HepG2 (cell line): ENCODE results near the gene ZBTB7A. TPM values are rescaled to one million over a fixed set of nuclear protein-coding genes. Genes with fewer than 3 reads are reported as not detected.

Source experiments
- GABPA ChIP-seq, 2 experiments: IDR thresholded peaks; 2 replicates each; pipeline ENCODE4 v1.6.1; 2011 to 2016; ENCODE audit warnings: low read depth in 2 of 2, low read length in 1 of 2, missing biosample characterization in 1 of 2, missing genetic modification characterization in 1 of 2
- HNRNPK ChIP-seq: fragments of 200-400 bp; formaldehyde crosslinking; IDR thresholded peaks from 2 replicates; pipeline ENCODE4 v1.6.1; 2018; ENCODE audit warnings: low read length, low read depth, moderate library complexity, mild to moderate bottlenecking; ENCODE audit not compliant: poor library complexity, severe bottlenecking
- HNRNPLL ChIP-seq: fragments of 200-400 bp; formaldehyde crosslinking; IDR thresholded peaks from 2 replicates; pipeline ENCODE4 v1.6.1; 2017; ENCODE audit warnings: mild to moderate bottlenecking, low read depth, low read length; ENCODE audit not compliant: poor library complexity, severe bottlenecking
- ISL2 ChIP-seq: sonication (generic); formaldehyde crosslinking; IDR thresholded peaks from 2 replicates; pipeline ENCODE4 v1.5.0; 2020; ENCODE audit warnings: missing genetic modification reagents
- KLF6 ChIP-seq: IDR thresholded peaks from 2 replicates; pipeline ENCODE4 v1.8.0; 2016; ENCODE audit warnings: missing biosample characterization, missing genetic modification reagents
- NR2C2 ChIP-seq: sonication (generic); formaldehyde crosslinking; IDR thresholded peaks from 2 replicates; pipeline ENCODE4 v1.4.0; 2020; ENCODE audit warnings: missing genetic modification reagents, mild to moderate bottlenecking, moderate library complexity, borderline replicate concordance
- NR3C1 ChIP-seq: sonication (generic); formaldehyde crosslinking; IDR thresholded peaks from 2 replicates; pipeline ENCODE4 v1.4.0; 2020; ENCODE audit warnings: missing genetic modification reagents
- RORA ChIP-seq: sonication (generic); formaldehyde crosslinking; IDR thresholded peaks from 2 replicates; pipeline ENCODE4 v1.5.0; 2020; ENCODE audit warnings: mild to moderate bottlenecking, missing genetic modification reagents, moderate library complexity
- SALL1 ChIP-seq: sonication (generic); formaldehyde crosslinking; IDR thresholded peaks from 2 replicates; pipeline ENCODE4 v1.8.0; 2022; ENCODE audit warnings: mild to moderate bottlenecking, missing genetic modification reagents
- SP4 ChIP-seq: sonication (generic); formaldehyde crosslinking; IDR thresholded peaks from 2 replicates; pipeline ENCODE4 v1.8.1; 2023; ENCODE audit warnings: mild to moderate bottlenecking, missing genetic modification reagents
- TBX2 ChIP-seq: sonication (generic); formaldehyde crosslinking; IDR thresholded peaks from 2 replicates; pipeline ENCODE4 v1.5.0; 2020; ENCODE audit warnings: missing genetic modification reagents, mild to moderate bottlenecking, borderline replicate concordance
- TEAD3 ChIP-seq: optimal IDR thresholded peaks from 2 replicates; pipeline ENCODE3; 2016; ENCODE audit warnings: borderline replicate concordance
- THAP11 ChIP-seq: IDR thresholded peaks from 2 replicates; pipeline ENCODE4 v1.6.1; 2016; ENCODE audit warnings: missing biosample characterization, missing genetic modification reagents
- TP53 ChIP-seq: sonication (generic); formaldehyde crosslinking; conservative IDR thresholded peaks from 2 replicates; pipeline ENCODE4 v1.4.0; 2020; ENCODE audit warnings: missing genetic modification reagents
- U2AF1 ChIP-seq: fragments of 200-400 bp; formaldehyde crosslinking; optimal IDR thresholded peaks from 2 replicates; pipeline ENCODE3; 2017; ENCODE audit warnings: mild to moderate bottlenecking, low read depth, low read length
- ZNF333 ChIP-seq: sonication (generic); formaldehyde crosslinking; IDR thresholded peaks from 2 replicates; pipeline ENCODE4 v1.4.0; 2020; ENCODE audit warnings: mild to moderate bottlenecking, missing genetic modification reagents, borderline replicate concordance
- polyA plus RNA-seq, 8 experiments: library from polyadenylated mRNA; depleted of rRNA in 3 of 8; stranded (reverse) in 7 of 8; unstranded in 1 of 8; fragments of >200 nt; fragmentation: Illumina TruSeq in 4 of 8; extraction: Trizol in 4 of 8; gene quantifications; 2 replicates each; pipeline versions ENCODE4 v1.2.1 to v1.2.3, GENCODE V29; 2011 to 2016; ENCODE audit warnings: low read depth in 4 of 8, missing spikeins in 1 of 8, mixed read lengths in 1 of 8; ENCODE audit not compliant: insufficient read depth in 1 of 8
- total RNA-seq, 5 experiments: library from RNA; depleted of rRNA; stranded (reverse); fragments of >200 nt; fragmentation: Illumina TruSeq; extraction: Trizol; gene quantifications; 2 replicates each; pipeline ENCODE4 v1.2.3, GENCODE V29; 2016; ENCODE audit warnings: low read depth in 1 of 5
- TF ChIP-seq, protein P1 (sequence below): sonication (generic); formaldehyde crosslinking; IDR thresholded peaks from 2 replicates; pipeline ENCODE4 v1.5.0; 2020; ENCODE audit warnings: mild to moderate bottlenecking, missing genetic modification reagents, borderline replicate concordance
- TF ChIP-seq, protein P2 (sequence below): IDR thresholded peaks from 2 replicates; pipeline ENCODE4 v1.6.1; 2018; ENCODE audit warnings: missing genetic modification reagents
- TF ChIP-seq, protein P3 (sequence below): sonication (generic); formaldehyde crosslinking; IDR thresholded peaks from 2 replicates; pipeline ENCODE4 v1.5.0; 2020; ENCODE audit warnings: missing genetic modification reagents
- TF ChIP-seq, protein P4 (sequence below): sonication (generic); formaldehyde crosslinking; IDR thresholded peaks from 2 replicates; pipeline ENCODE4 v1.8.0; 2022; ENCODE audit warnings: low read depth, missing genetic modification reagents

ZBTB7A gene
- total and polyA plus RNA-seq, 2 of the 13 experiments (the other 11 are each of a cell fraction or from before 2014, with no cell fraction given): 3.6 to 4.0 TPM

DNA sequence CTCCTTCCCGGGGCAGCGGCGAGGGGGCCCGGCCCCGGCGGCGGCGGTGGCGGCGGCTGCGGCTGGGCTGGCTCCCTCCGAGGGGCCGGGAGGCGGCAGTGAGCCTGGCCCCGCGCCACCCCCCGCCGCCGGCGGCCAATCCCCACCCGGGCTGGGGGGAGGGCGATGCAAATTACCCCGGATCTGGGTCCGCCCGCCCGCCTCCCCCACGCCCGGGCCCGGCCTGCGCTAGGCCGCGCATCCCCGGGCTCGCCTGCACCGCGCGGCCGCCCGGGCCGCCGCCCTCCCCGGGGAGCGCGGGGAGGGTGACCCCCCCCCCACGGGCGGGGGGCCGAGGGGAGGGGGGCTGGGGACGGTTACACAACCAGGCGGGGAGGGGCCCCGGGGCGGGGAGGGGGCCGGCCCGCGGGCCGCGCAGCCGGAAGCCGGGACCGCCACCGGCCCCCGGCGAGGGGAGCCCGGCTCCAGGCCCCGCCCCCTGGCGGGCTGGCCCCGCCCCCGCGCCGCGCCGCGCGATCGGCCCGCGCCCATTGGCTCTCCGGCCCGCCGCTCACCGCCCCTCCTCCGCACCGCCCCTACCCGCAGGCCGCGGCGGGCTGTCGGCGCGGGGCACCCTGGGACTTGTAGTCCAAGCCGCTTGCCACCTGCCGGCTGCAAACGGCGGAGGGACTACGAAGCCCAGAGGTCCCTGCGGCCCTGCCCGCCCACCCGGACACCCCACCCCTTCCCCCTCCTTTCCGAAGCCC is 1.1 kb downstream of the ZBTB7A start (continued):
- TF ChIP-seq, protein P1, sequence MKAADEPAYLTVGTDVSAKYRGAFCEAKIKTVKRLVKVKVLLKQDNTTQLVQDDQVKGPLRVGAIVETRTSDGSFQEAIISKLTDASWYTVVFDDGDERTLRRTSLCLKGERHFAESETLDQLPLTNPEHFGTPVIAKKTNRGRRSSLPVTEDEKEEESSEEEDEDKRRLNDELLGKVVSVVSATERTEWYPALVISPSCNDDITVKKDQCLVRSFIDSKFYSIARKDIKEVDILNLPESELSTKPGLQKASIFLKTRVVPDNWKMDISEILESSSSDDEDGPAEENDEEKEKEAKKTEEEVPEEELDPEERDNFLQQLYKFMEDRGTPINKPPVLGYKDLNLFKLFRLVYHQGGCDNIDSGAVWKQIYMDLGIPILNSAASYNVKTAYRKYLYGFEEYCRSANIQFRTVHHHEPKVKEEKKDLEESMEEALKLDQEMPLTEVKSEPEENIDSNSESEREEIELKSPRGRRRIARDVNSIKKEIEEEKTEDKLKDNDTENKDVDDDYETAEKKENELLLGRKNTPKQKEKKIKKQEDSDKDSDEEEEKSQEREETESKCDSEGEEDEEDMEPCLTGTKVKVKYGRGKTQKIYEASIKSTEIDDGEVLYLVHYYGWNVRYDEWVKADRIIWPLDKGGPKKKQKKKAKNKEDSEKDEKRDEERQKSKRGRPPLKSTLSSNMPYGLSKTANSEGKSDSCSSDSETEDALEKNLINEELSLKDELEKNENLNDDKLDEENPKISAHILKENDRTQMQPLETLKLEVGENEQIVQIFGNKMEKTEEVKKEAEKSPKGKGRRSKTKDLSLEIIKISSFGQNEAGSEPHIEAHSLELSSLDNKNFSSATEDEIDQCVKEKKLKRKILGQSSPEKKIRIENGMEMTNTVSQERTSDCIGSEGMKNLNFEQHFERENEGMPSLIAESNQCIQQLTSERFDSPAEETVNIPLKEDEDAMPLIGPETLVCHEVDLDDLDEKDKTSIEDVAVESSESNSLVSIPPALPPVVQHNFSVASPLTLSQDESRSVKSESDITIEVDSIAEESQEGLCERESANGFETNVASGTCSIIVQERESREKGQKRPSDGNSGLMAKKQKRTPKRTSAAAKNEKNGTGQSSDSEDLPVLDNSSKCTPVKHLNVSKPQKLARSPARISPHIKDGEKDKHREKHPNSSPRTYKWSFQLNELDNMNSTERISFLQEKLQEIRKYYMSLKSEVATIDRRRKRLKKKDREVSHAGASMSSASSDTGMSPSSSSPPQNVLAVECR (CRISPR knock-in tag): no peak
- no peak for TF ChIP-seq SALL1 (CRISPR knock-in tag)
- TF ChIP-seq, protein P2, sequence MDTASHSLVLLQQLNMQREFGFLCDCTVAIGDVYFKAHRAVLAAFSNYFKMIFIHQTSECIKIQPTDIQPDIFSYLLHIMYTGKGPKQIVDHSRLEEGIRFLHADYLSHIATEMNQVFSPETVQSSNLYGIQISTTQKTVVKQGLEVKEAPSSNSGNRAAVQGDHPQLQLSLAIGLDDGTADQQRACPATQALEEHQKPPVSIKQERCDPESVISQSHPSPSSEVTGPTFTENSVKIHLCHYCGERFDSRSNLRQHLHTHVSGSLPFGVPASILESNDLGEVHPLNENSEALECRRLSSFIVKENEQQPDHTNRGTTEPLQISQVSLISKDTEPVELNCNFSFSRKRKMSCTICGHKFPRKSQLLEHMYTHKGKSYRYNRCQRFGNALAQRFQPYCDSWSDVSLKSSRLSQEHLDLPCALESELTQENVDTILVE (CRISPR knock-in tag): peak; percentile 43; the same call in 1 of the 2 replicates
- peak; percentile 58 for TF ChIP-seq GABPA (IDR thresholded peaks at IDR 0.05; ENCODE audit: low read depth, low read length)
- peak; percentile 59; the same call in 1 of the 2 replicates for TF ChIP-seq GABPA (CRISPR knock-in tag; IDR thresholded peaks at IDR 0.05; ENCODE audit: low read depth)
- TF ChIP-seq TBX2: no peak
- TF ChIP-seq ISL2 (CRISPR knock-in tag): peak; percentile 43; the same call in 1 of the 2 replicates
- TF ChIP-seq, protein P3, sequence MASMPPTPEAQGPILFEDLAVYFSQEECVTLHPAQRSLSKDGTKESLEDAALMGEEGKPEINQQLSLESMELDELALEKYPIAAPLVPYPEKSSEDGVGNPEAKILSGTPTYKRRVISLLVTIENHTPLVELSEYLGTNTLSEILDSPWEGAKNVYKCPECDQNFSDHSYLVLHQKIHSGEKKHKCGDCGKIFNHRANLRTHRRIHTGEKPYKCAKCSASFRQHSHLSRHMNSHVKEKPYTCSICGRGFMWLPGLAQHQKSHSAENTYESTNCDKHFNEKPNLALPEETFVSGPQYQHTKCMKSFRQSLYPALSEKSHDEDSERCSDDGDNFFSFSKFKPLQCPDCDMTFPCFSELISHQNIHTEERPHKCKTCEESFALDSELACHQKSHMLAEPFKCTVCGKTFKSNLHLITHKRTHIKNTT (CRISPR knock-in tag): no peak
- no peak for TF ChIP-seq TP53 (CRISPR knock-in tag)
- 0 out of 2 replicates have a peak, but pooled peaks have one; percentile 16 for TF ChIP-seq NR2C2
- no peak for TF ChIP-seq KLF6 (CRISPR knock-in tag)
- peak; percentile 4 for TF ChIP-seq HNRNPLL
- TF ChIP-seq SP4 (CRISPR knock-in tag): peak; percentile 95
- peak; percentile 97 for TF ChIP-seq THAP11 (CRISPR knock-in tag)
- TF ChIP-seq TEAD3: peak; percentile 13
- TF ChIP-seq RORA (CRISPR knock-in tag): no peak
- no peak for TF ChIP-seq NR3C1 (CRISPR knock-in tag)
- no peak for TF ChIP-seq U2AF1
- no peak for TF ChIP-seq ZNF333
- peak; percentile 95 for TF ChIP-seq HNRNPK
- TF ChIP-seq, protein P4, sequence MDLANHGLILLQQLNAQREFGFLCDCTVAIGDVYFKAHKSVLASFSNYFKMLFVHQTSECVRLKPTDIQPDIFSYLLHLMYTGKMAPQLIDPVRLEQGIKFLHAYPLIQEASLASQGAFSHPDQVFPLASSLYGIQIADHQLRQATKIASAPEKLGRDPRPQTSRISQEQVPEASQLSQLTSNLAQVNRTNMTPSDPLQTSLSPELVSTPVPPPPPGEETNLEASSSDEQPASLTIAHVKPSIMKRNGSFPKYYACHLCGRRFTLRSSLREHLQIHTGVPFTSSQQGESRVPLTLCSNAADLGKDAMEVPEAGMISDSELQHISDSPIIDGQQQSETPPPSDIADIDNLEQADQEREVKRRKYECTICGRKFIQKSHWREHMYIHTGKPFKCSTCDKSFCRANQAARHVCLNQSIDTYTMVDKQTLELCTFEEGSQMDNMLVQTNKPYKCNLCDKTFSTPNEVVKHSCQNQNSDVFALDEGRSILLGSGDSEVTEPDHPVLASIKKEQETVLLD: peak; percentile 75; the same call in 1 of the 2 replicates
